Thoracic aorta (tissue), 2 donors: ENCODE measurements around the gene PCED1A. TPM values are rescaled to one million over a fixed set of nuclear protein-coding genes. Genes with fewer than 3 reads are reported as not detected.
"Not testable (repeated sequence)": the region's sequence is repeated elsewhere in the genome, so short reads cannot be mapped to it uniquely, and the experiment has no call there.

Experiments used
- ATAC-seq: fragments of 150-250 bp; one replicate; pipeline ENCODE4 v1.8.0; 2017; ENCODE audit warnings: low read depth; ENCODE audit not compliant: insufficient number of reproducible peaks, low FRiP score
- DNase-seq: peaks from one replicate; pipeline ENCODE4 v3.0.0-alpha.2; 2020; ENCODE audit warnings: low spot score
- H3K27ac ChIP-seq, 2 donors: fragments of 200-600 bp; sonication (generic); 1 replicate in 1 of 2; 2 replicates in 1 of 2; pipeline ENCODE4 v1.5.1; 2016; ENCODE audit warnings: mild to moderate bottlenecking in 2 of 2, moderate library complexity in 2 of 2
- H3K27me3 ChIP-seq: fragments of 200-600 bp; sonication (generic); replicated peaks from 2 replicates; pipeline ENCODE4 v1.6.0; 2016; ENCODE audit warnings: mild to moderate bottlenecking; ENCODE audit not compliant: insufficient read depth
- H3K36me3 ChIP-seq: fragments of 200-600 bp; sonication (generic); one replicate; pipeline ENCODE4 v1.5.1; 2016
- H3K4me1 ChIP-seq, 2 donors: fragments of 200-600 bp; sonication (generic); 1 replicate in 1 of 2; 2 replicates in 1 of 2; pipeline versions ENCODE4 v1.5.1 to v1.6.0; 2016; ENCODE audit warnings: low read depth in 2 of 2, mild to moderate bottlenecking in 1 of 2; ENCODE audit not compliant: control insufficient read depth in 1 of 2
- H3K4me3 ChIP-seq: fragments of 200-600 bp; sonication (generic); 2 replicates; pipeline ENCODE4 v1.5.1; 2016; ENCODE audit warnings: mild to moderate bottlenecking
- H3K9me3 ChIP-seq: fragments of 200-600 bp; sonication (generic); 2 replicates; pipeline ENCODE4 v1.5.1; 2016
- total RNA-seq, 2 donors: library from RNA; depleted of rRNA; stranded (reverse); fragments of >200 nt; gene quantifications; one replicate each; pipeline versions ENCODE4 v1.1.0 to v1.2.3, GENCODE V29; 2016
- TF ChIP-seq, protein P1 (sequence below): fragments of 200-600 bp; sonication (generic); IDR thresholded peaks from one replicate; pipeline ENCODE4 v1.5.1; 2019; ENCODE audit warnings: antibody characterized with exemption

PCED1A gene
- total RNA-seq, 2 donors from 2014 or later: 40.6 to 44.3 TPM

DNA sequence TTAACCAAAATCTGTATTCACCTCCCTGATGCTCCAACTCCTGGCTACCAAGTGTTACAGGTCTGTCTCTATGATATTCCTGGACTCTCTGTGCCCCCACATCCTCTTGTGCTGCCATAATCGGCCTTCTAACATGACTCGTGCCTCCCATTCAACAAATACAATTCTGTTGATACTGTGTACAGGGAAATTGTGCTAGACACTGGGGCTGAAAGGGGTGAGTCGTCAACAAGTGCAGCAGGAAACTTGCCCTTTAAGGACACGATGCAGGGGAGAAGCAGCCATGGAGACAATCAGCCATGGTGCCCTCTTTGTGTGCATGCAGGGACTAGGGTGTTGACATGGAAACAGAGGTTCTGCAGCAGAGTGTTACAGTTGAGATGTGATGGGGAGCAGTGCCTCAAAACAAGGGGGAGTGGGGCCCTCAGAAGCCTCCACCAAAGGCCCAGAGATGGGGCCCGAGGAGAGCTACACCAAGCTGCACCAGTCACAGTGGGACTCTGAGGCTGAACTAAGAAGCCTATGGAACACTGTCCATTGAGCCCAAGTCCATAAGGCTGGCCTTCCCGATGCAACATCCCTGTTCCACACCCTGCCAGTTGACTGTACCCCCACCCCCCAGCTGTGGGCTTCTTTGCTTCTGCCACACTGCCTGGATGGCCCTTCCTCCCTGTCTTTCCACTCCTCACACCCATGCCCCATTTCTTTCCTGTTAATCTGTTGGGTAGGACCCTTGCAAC is 3.1 kb downstream of the PCED1A start:
- no peak overlapping the region for H3K4me3 ChIP-seq
- no peak for DNase-seq
- no peaks in the 10 kb centered on the region for H3K9me3 ChIP-seq
- peaks cover 0 to 19% of the 10 kb centered on the region in 2 donors for H3K4me1 ChIP-seq
- H3K36me3 ChIP-seq: no peaks in the 10 kb centered on the region
- no peak for ATAC-seq
- TF ChIP-seq, protein P1, sequence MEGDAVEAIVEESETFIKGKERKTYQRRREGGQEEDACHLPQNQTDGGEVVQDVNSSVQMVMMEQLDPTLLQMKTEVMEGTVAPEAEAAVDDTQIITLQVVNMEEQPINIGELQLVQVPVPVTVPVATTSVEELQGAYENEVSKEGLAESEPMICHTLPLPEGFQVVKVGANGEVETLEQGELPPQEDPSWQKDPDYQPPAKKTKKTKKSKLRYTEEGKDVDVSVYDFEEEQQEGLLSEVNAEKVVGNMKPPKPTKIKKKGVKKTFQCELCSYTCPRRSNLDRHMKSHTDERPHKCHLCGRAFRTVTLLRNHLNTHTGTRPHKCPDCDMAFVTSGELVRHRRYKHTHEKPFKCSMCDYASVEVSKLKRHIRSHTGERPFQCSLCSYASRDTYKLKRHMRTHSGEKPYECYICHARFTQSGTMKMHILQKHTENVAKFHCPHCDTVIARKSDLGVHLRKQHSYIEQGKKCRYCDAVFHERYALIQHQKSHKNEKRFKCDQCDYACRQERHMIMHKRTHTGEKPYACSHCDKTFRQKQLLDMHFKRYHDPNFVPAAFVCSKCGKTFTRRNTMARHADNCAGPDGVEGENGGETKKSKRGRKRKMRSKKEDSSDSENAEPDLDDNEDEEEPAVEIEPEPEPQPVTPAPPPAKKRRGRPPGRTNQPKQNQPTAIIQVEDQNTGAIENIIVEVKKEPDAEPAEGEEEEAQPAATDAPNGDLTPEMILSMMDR: no peak
- no peaks in the 10 kb centered on the region for H3K27me3 ChIP-seq
- H3K27ac ChIP-seq: no peak overlapping the region

DNA sequence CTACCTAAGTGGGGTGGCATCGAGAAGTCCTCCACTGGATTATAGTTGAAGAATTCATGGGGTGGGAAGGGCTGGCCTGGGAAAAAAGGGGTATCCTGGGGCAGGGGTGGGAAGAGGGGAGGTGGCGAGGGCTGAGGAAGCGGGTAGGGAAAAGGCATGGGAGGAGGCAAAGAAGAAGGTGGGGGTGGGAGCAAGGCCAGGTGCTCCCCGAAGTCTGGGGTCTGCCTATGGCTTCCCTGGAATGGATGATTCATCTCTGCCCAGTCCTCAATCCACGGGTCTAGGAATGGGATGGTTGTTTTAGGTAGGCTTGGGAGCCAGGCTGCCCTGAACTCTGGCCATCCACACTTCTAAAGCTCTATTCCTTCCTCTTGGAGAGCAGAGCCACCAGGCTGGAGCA is 4.4 kb downstream of the PCED1A start:
- no peaks in the 10 kb centered on the region for H3K27me3 ChIP-seq
- H3K27ac ChIP-seq: no peak overlapping the region
- H3K36me3 ChIP-seq: no peaks in the 10 kb centered on the region
- H3K4me1 ChIP-seq: peaks cover 0 to 7% of the 10 kb centered on the region in 2 donors
- DNase-seq (no peak), ATAC-seq (no peak)
- no peaks in the 10 kb centered on the region for H3K9me3 ChIP-seq
- TF ChIP-seq, protein P1: no peak
- no peak overlapping the region for H3K4me3 ChIP-seq

DNA sequence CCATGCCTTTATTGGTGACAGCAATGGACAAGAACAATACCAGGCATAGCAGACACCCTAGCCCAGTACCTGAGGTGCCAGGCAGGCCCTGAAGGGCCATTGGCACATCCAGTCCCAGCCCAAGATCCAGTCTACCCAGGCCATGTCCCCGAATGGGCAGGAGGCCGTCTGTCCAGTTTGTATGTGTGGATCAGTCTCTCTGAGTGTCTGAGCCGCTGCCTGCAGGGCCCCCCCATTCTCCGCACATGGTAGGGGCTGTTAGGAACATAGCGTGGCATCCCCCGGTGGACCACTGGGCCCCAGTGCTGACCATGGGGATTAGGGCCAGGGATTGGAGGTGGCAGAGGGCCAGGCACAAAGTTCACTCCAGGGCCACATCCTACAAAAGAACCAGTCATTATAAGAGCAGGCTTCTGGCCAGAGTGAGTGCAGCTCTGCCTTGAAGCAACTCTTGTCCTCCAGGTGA is 5.1 kb downstream of the PCED1A start:
- ATAC-seq: no peak

DNA sequence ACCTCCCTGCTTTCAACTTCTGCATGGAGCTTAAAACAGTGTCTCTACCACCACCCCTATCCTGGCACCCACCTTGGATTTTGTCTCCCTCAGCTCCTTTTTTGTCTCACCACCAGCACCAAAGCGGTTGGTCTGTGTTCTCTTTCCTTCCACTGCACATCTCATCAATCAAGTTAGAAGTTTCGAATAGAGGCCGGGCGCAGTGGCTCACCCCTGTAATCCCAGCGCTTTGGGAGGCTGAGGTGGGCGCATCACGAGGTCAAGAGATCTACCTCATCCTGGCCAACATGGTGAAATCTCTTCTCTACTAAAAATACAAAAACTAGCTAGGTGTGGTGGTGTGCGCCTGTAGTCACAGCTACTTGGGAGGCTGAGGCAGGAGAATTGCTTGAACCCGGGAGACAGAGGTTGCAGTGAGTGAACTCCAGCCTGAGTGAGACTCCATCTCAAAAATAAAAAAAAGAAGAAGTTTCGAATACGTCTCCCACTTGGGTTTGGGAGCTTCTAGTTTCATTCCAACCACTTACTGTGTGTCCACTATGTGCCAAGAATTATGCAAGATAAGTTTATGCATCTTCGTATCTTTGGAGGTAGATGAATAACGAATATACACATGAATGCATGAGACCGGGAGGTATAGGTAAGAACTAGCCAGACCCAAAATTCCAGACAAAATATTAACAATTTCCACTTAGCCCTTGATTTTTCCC is 5.9 kb downstream of the PCED1A start:
- H3K27ac ChIP-seq: no peak overlapping the region

More for the DNA sequence above, 5.1 kb downstream of the PCED1A start:
- DNase-seq: no peak
- H3K4me1 ChIP-seq: peaks cover 0 to 7% of the 10 kb centered on the region in 2 donors
- H3K27me3 ChIP-seq: no peaks in the 10 kb centered on the region
- H3K27ac ChIP-seq: no peak overlapping the region
- H3K4me3 ChIP-seq: no peak overlapping the region
- TF ChIP-seq, protein P1: no peak
- H3K9me3 ChIP-seq: no peaks in the 10 kb centered on the region
- no peaks in the 10 kb centered on the region for H3K36me3 ChIP-seq

DNA sequence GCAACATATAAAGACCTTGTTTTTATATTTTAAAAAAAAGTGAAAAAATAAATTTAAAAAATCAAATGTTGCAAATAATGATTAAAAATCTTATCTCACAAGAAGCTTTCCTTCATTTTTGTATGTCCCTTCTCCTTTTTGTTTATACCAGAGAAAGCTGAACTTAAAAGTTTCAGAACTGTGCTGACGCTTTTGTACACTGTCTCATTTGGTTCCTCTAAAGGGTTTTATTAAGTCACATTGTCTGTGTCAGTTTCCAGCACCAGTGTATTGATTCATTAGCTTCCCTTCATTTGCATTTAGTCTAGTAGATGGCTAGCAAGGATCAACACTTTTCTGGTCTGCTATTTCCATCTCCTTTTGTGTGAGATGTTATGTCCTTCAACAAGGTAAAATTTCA is 6.7 kb downstream of the PCED1A start:
- H3K27ac ChIP-seq: no peak overlapping the region
- no peaks in the 10 kb centered on the region for H3K36me3 ChIP-seq
- no peaks in the 10 kb centered on the region for H3K9me3 ChIP-seq
- ATAC-seq: no peak
- H3K4me3 ChIP-seq: no peak overlapping the region
- DNase-seq: no peak
- TF ChIP-seq, protein P1: no peak
- H3K4me1 ChIP-seq: no peaks in the 10 kb centered on the region
- no peaks in the 10 kb centered on the region for H3K27me3 ChIP-seq

More for the DNA sequence above, 5.9 kb downstream of the PCED1A start:
- Histone ChIP-seq H3K4me3 (no peak overlapping the region), H3K4me1 (peaks cover 0 to under 1% of the 10 kb centered on the region in 2 donors), H3K36me3 (no peaks in the 10 kb centered on the region), H3K9me3 (no peaks in the 10 kb centered on the region), H3K27me3 (no peaks in the 10 kb centered on the region)
- DNase-seq (no peak), ATAC-seq (no peak)
- TF ChIP-seq, protein P1: no peak

DNA sequence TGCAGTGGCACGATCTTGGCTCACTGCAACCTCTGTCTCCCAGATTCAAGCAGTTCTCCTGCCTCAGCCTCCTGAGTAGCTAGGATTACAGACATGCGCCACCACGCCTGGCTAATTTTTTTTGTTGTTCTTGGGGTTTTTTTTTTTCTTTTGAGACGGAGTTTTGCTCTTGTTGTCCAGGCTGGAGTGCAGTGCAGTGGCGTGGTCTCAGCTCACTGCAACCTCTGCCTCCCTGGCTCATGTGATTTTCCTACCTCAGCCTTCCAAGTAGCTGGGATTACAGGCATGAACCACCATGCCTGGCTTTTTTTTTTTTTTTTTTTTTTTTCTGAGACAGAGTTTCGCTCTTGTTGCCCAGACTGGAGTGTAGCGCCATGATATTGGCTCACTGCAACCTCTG is 9.2 kb downstream of the PCED1A start:
- H3K4me1 ChIP-seq, ATAC-seq: not testable (repeated sequence)

More for the DNA sequence above, 9.2 kb downstream of the PCED1A start:
- H3K36me3 ChIP-seq, H3K27ac ChIP-seq, DNase-seq, H3K4me3 ChIP-seq, H3K27me3 ChIP-seq, H3K9me3 ChIP-seq: not testable (repeated sequence)
